ENCODE results near the gene AP2A1.

AP2A1 gene

DNA sequence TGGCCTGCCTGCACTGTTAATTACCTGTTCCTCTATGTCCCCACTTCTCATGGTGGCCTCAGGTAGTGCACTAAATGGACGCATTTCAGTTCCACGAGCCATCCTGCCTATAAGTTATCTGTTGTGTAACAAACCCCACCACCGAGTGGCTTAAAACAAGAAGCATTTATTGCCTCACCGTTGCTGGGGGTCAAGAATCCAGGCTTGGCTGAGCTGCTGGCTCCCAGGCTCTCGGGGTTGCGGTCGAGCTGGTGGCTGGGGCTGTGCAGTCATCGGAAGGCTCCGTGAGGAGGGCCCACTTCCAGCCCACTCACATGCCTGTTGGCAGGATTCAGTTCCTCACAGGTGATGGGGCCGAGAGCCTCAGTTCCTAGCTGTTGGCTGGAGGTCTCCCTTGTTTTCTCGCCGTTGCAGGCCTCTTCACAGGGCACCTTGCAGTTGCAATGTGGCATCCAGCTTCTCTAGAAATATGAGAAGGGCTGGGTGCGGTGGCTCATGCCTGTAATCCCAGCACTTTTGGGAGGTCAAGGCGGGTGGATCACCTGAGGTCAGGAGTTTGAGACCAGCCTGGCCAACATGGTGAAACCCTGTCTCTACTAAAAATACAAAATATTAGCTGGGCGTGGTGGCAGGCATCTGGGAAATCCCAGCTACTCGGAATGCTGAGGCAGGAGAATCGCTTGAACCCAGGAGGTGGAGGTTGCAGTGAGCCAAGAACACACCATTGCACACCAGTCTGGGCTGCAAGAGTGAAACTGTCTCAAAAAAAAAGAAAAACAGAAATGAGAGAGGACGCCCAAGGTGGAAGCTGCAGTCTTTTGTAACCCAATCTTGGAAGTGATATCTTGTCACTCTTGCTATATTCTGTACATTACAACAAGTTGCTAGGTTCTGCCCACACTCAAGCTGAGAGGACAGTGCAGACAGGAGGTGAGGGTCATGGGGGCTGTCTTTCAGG, 77.6 kb downstream of the AP2A1 start:
- DNase-seq = no peak

DNA sequence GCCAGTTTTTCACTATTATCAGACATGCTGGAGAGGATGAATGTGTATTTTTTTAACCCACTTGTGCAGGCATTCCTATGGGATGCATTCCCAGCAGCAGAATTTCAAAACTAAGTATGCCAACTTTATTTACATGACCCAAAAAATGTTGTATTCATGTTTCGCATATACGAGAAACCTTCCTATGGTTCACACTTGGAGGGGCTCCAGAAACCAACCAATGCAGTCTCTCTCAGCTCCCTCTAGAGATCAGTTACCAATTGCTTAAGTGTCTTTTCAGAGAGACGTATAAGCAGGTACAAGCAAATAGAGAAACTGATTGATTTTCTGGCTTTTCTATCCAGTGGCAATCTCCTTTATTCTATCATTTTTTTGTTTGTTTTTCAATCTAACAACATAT, 78.6 kb downstream of the AP2A1 start:
- DNase-seq = no peak

DNA sequence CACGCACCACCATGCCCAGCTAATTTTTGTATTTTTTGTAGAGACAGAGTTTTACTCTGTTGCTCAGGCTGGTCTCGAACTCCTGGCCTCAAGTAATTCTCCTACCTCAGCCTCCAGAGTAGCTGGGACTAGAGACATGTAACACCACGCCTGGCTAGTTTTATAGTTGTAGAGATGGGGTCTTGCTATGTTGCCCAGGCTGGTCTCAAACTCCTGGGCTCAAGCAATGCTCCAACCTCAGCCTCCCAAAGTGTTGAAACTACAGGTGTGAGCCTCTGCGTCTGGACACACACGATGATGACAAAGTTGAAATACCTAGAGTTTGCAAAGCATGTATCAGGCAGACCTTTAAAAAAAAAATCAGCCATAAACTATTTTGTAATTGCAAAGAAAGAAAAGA, 79.6 kb downstream of the AP2A1 start:
- no peak for DNase-seq

DNA sequence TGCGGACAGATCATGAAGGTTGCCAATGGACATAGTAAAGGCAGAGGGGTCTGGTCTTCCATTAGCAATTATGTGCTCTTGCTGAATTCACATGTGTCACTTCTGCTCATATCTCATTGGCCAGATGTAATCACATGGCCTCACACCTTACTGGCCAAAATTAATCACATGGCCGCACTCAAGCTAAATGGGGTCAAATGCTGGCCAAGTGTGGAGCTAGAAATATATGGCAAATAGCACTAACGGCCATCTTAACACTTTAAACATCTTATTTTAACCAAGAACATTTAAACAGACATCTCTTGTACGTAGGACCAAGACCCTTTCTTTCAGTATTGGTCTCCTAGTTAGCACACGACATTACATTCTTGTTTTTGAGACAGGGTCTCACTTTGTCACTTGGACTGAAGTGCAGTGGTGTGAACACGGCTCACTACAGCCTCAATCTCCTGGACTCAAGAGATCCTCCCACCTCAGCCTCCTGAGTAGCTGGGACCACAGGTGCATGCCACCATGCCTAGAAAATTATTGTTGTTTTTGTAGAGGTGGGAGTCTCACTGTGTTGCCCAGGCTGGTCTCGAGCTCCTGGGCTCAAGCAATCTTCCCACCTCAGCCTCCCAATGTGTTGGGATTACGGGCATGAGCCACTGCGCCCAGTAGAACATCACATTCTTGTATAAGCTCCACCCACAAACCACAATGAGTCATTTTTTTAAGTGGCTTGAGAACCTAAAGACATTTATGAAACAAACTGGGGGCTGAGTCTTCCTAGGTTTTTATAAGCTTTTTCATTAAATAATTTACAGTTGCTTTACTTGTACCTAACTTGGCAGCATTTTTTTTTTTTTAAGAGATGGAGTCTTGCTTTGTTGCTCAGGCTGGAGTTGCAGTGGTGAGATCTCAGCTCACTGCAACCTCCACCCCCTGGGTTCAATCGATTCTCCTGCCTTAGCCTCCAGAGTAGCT, 81.2 kb downstream of the AP2A1 start:
- DNase-seq = no peak

DNA sequence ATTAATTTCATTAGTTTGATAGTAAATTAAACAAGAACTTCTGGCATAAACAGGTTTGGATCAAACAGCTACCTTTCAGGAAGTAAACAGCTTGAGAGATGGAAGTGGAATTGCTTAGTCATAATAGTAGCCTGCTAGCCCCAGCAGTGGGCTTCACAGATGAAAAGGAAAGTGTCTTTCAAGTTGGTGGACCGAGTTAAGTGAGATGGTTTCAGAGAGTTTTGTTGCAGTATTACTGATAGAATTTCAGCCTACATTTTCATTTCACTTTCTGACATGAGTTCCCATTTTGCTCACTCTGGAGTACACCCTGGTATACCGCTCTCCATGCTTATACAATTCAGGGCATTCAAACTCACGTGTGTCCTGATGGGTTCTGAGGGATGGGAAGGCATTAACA, 82.1 kb downstream of the AP2A1 start:
- DNase-seq = no peak

DNA sequence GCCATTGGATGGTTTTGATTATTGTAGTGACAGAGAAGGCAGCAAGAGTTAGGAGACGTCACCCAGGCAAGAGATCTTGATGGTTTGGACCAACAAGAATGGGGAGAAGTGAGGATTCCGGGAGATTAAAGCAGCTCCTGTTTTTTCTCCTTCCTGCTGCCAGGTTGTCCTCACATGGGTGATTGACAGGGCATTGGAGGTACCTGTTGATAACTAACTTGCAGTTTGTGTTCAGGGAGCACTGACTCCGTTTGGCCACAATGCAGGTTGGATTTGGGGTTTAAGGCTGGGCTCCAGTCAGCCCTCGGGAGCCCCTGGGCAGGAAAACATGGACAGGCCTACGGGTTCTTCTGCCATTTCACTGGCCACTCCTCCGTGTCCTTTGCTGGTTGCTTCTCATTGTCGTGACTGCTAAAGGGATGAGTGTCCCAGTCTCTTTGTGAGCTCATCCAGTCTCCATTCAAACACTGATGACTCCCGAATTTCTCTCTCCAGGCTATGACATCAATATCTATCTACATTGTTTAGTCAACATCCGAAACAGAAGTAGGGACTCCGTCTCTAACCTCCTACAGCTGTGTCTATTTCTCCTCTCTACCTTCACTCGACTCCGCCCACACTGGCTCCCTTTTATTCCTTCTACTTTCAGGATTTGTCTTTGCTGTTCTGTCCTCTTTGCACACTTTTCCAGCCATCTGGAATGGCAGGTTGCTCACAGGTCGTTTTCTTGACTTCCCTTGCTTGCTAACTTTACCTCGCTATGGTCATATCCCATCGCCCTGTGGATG, 82.8 kb downstream of the AP2A1 start:
- DNase-seq = no peak

DNA sequence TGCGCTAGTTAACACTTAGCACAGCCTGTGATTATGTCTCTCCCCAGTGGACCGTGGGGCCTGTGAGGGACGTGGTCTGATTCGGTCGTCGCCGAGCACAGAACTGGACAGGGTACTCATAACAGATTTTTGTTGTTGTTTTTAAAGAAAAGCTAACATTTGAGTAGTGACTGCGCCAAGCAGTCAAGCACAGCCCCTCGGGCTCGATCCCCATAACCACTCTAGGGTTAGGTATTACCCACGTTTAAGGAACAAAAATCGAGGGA, 83.4 kb downstream of the AP2A1 start:
- DNase-seq = no peak

DNA sequence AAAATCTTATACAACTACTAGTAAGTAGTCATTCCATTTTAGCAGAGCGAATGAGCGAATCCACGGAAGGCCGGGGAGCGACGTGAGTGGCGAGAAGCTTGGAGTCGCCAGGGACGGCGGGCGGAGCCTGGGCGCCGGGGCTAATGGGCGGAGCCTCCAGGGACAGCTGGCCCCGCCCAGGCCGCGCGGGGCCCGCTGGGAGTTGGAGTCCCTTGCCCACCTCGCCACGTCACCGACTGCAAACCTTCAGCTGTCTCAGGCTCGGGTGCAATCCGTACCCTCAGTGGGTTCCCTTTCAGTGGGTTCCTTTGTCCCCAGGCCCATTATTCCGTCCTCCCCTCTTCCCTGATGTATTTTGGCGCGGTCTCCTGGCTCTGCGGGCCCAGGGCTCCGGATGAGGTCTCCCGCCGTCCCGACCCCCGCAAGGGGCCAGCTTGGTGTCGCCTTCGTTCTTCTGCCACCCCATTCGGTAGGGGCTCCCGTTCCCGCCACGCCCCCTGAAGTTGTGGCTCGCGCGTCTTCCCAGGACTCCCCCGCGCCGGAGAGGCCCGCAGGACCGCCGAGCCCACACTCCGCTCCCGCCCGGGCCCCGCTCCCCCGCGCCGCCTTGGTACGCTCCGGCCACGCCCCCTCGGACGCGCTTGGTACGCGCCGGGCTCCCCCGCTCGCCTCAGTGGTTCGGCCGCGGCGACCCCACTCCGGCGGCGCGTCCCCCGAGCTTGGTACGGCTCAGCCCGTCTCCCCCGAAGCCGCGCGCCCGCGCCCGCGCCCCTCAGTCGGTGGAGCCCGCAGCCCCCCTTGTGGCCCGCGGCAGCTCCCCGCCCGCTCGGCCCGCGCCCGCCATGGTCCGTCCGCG, 83.9 kb downstream of the AP2A1 start, which contains the start of gene PTOV1:
PTOV1 (plus strand) TSS at position 673 of the 856 bp plus-strand sequence.
- peak; percentile 86 for DNase-seq

DNA sequence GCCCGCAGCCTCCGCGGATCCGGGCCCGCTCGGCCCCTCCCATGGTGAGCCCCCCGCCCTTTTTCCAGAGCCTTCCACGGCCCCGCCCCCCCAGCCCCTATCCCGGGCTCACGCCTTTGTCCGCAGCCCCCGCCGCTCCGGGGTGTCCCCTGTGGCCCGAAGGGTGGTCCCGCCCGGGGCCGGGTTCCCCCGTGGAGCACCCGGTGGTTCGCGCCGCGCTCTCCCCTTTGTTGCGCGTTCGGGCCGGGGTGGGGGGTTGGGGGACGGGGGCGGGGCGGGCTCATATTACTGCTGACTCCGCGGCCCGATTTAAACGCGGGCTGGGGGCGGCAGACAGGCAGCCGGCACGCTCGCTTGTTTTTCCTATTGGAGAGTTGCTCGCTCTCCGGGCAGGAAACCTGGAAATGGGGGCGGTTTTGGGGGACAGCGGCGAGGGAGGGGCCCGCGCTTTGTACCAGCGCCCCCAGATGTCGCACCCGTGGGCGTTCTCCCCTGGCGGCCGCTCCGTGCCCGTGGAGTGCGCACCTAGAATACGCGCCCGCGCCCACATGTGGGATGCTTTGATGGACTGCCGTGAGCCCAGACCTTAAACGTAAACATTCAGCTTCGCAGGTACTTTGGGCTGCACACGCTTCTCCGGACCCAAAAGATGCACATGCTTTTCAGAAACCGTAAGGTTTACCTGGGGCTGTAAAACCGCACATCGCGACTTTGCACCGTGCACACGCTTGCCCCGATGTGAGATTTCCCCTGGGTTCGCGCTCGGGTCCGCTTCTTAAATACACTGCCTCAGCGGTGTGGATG, 84.9 kb downstream of the AP2A1 start:
- no peak for DNase-seq

DNA sequence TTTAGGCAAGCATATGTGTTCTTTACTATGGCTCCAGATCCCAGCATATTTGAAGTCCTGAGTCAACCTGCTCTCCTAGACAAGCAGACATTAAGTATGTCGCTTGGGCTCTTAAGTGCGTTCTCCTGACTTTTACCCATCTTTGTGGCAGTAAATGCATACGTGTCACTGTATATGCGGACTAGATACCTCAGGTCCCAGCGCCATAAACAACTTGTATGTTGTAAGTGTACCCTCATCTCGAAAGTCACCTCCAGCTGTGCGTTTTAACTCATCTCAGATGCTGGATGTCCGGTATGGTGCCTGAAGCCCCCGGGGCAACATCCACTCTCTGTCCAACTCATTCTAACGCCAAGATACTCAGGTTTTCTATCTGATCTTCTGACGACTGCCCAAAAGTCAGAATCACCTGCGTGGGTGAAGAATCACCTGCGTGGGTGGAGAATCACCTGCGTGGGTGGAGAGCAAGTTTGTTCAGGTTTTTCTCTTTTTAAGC, 85.9 kb downstream of the AP2A1 start:
- no peak for DNase-seq

DNA sequence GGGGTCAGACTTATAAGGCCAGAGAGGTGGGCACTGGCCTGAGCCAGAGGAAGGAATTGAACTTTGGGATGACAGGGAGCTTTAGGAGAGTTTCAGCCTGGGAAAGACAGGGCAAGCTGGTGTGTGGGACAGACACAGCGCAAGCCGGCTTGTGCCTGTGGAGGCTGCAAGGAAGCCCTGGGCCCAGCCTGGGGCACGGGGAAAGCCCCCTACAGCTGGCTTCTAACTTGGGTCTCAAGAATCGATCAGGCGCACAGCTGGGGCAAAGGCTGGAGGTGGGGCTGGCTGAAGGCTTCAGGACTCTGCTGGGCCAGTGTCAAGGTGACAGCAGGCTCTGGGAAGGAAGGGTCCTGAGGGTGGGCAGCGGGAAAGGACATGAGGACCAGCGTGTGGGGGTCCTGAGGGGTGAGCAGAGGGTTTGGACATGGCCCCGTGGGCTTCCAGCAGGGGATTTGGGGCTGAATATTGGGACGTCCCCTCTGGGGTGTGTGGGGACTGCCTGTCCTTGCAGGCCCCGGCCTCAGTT, 87.1 kb downstream of the AP2A1 start:
- no peak for DNase-seq

DNA sequence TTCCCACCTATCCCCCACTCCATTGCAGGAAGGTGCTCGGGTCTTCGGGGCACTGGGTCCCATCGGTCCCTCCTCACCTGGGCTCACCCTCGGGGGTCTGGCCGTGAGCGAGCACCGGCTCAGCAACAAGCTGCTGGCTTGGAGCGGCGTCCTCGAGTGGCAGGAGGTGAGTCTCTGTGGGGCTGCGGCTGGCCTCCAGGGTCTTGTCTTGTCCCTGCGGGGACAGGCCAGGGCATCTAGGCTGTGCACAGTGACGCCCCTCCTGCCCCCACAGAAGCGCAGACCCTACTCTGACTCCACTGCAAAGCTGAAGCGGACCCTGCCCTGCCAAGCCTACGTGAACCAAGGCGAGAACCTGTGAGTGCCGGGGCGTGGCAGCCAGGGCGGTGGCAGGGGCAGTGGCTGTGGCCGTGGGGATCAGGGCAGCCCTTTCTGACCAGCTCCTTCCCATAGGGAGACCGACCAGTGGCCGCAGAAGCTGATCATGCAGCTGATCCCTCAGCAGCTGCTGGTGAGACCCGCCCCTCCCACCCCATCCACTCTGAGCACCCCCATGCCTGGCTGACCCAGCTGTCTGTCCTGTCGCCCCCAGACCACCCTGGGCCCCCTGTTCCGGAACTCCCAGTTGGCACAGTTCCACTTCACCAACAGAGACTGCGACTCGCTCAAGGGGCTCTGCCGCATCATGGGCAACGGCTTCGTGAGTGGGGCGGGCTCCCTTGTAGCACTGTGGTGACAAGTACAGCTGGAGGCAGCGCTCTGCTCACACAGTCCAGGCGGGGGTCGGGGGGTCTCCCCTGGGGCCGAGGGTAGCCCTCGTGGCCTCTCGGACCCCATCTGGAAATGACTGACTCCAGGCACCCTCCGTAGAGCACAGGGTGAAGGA, 87.8 kb downstream of the AP2A1 start:
- DNase-seq = no peak

DNA sequence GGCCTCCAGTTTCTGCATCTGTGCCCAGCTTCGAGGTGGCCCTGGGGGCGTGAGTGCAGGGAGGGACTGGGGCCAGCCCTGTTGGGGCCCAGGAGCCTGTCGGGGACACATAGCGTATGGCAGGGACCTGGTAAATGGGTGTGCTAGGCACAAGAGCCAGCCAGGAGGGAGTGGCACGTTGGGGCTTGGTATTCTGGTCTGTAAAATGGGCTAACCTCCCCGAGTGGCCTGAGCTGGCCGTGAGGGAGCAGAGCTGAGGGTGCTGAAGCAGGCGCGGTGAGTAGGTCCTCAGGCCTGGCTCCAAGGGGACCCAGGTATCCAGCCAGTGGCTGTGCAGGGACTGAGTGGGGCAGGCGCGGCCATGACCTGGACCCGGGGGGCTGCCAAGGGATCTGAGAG, 88.5 kb downstream of the AP2A1 start:
- no peak for DNase-seq

DNA sequence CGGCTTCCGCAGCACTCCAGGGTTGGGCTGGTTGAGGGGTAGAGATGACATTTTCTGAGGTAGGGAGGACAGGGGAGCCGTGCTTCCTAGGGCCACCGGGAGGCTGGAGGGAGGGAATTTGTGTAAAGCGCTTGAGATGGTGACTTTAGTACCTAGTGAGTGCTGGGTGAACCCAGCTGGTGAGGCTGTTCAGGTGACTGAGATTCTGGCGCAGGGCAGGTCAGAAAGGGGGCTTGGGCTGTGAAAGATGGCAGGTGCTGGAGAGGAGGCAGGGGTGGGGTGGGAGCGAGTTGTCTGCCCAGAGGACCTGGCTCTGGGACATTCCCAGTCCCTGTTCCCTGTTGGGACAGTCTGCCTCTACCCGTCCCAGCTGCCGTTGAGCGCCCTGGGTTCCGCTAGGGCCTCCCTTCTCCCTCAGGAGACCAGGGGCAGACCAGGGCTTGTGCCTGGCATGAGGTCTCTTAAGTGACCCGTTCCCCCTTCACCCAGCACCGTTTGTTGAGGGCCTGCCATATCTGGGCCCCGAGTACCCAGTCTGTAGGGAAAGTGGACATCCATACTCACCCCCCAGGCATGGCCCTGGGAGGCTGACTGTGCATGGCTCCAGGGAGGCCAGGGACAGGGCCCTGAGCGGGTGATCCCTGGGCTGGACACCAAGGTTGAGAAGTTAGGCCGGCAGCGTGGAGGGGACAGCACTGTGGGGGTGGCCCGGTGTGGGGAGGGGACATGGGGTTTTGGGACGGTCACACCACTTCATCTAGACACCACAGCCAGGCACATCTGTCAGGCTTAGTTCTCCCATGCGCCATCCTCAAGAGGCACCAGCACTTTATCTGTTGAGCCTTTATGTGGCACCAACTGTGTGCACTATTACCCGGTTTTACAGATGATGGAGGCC, 89.1 kb downstream of the AP2A1 start:
- no peak for DNase-seq

DNA sequence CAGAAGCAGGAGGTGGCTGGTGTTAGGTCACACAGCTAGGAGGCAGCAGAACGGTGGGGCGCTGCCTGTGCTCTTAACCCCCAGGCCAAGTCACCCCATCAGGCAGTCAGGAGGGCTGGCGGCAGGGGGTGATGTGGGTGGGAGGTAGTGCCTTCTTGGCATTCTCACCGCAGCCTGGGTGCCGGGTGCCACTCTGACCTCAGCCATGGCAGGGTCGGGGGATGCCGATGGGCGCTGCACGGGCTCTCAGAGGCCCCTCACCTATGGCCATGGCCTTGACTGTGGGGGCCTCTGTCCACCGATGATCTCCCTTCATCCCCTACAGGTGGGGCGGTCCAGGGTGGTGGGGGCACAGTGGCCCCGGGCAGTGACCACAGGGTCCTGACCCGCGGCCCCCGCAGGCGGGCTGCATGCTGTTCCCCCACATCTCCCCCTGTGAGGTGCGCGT, 89.8 kb downstream of the AP2A1 start:
- no peak for DNase-seq

Measured in NCI-H510A (cell line).